Stomach (tissue), 4 donors: ENCODE measurements around the gene MTX1.

ENCODE experiments used
- CTCF ChIP-seq, 7 experiments: fragments of 450-650 bp in 4 of 7; fragments of 200-600 bp in 3 of 7; sonication (generic) in 3 of 7; IDR thresholded peaks; one replicate each; pipeline ENCODE4 v1.5.1; 2016 to 2019; ENCODE audit warnings: antibody characterized with exemption in 7 of 7, control low read depth in 2 of 7, mild to moderate bottlenecking in 1 of 7
- EP300 ChIP-seq: sonication (generic); formaldehyde crosslinking; IDR thresholded peaks from one replicate; pipeline ENCODE4 v1.6.1; 2017; ENCODE audit warnings: antibody characterized with exemption
- POLR2A ChIP-seq, 4 donors: fragments of 450-650 bp; IDR thresholded peaks; one replicate each; pipeline ENCODE4 v1.6.1; 2016; ENCODE audit warnings: antibody characterized with exemption in 4 of 4, control low read depth in 2 of 4, mild to moderate bottlenecking in 1 of 4, moderate library complexity in 1 of 4
- POLR2AphosphoS5 ChIP-seq, 3 donors: sonication (generic); formaldehyde crosslinking; IDR thresholded peaks; one replicate each; pipeline ENCODE4 v1.6.1; 2016; ENCODE audit warnings: antibody characterized with exemption in 3 of 3

- TF ChIP-seq POLR2A (IDR thresholded peaks at IDR 0.05) (no peak), CTCF (IDR thresholded peaks at IDR 0.05) (no peak), POLR2AphosphoS5 (IDR thresholded peaks at IDR 0.05) (no peak), EP300 (no peak)
Measured at GRCh38 chr1:155158991-155159390, 49.5 kb upstream of the MTX1 start.
